ENCODE data around the gene ABHD13.
"Not testable (repeated sequence)": the region's sequence is repeated elsewhere in the genome, so short reads cannot be mapped to it uniquely, and the experiment has no call there.

GRCh38 chr13:108217307-108218043 lies 717 bp upstream of the ABHD13 start:
- TF ChIP-seq POLR2A (IDR thresholded peaks at IDR 0.05; ENCODE audit: borderline replicate concordance, extremely low read depth, insufficient read depth, insufficient read length); EZH2 (IDR thresholded peaks at IDR 0.05); CTCF (IDR thresholded peaks at IDR 0.05 in 2 of 3, conservative IDR thresholded peaks at IDR 0.05 in 1 of 3; ENCODE audit: borderline replicate concordance in 1 of 3, insufficient read depth in 1 of 3, low read depth in 2 of 3, low read length in 2 of 3); SP1 (IDR thresholded peaks at IDR 0.05; ENCODE audit: low read depth); CEBPB (IDR thresholded peaks at IDR 0.05; ENCODE audit: low read depth); TCF7L2 (IDR thresholded peaks at IDR 0.05; ENCODE audit: borderline replicate concordance, extremely low read depth, insufficient read depth, insufficient read length); RAD21 (IDR thresholded peaks at IDR 0.05; ENCODE audit: low read depth); EZH2phosphoT487 (IDR thresholded peaks at IDR 0.05; ENCODE audit: borderline replicate concordance): not testable (repeated sequence)
- TF ChIP-seq, protein P1, sequence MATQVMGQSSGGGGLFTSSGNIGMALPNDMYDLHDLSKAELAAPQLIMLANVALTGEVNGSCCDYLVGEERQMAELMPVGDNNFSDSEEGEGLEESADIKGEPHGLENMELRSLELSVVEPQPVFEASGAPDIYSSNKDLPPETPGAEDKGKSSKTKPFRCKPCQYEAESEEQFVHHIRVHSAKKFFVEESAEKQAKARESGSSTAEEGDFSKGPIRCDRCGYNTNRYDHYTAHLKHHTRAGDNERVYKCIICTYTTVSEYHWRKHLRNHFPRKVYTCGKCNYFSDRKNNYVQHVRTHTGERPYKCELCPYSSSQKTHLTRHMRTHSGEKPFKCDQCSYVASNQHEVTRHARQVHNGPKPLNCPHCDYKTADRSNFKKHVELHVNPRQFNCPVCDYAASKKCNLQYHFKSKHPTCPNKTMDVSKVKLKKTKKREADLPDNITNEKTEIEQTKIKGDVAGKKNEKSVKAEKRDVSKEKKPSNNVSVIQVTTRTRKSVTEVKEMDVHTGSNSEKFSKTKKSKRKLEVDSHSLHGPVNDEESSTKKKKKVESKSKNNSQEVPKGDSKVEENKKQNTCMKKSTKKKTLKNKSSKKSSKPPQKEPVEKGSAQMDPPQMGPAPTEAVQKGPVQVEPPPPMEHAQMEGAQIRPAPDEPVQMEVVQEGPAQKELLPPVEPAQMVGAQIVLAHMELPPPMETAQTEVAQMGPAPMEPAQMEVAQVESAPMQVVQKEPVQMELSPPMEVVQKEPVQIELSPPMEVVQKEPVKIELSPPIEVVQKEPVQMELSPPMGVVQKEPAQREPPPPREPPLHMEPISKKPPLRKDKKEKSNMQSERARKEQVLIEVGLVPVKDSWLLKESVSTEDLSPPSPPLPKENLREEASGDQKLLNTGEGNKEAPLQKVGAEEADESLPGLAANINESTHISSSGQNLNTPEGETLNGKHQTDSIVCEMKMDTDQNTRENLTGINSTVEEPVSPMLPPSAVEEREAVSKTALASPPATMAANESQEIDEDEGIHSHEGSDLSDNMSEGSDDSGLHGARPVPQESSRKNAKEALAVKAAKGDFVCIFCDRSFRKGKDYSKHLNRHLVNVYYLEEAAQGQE (IDR thresholded peaks at IDR 0.05; ENCODE audit: low read depth), result not testable (repeated sequence)

Data from HCT116 (cell line).